K562 (cell line): Measurements from ENCODE around the gene EVA1B. TPM values are rescaled to one million over a fixed set of nuclear protein-coding genes. Genes with fewer than 3 reads are reported as not detected.
A peak's percentile ranks its signal among the peaks of the same experiment; 100 is the strongest.

Experiments
- HNRNPUL1 ChIP-seq: fragments of 200-400 bp; formaldehyde crosslinking; IDR thresholded peaks from 2 replicates; pipeline ENCODE4 v1.6.1; 2017; ENCODE audit warnings: low read length
- SMAD4 ChIP-seq: fragments of 250-450 bp; sonication (Bioruptor Pico); conservative IDR thresholded peaks from 2 replicates; pipeline ENCODE4 v1.8.0; 2021; ENCODE audit warnings: inconsistent platforms, mild to moderate bottlenecking, moderate library complexity
- polyA plus RNA-seq, 8 experiments: library from polyadenylated mRNA; depleted of rRNA in 4 of 8; stranded (reverse) in 5 of 8; unstranded in 3 of 8; fragments of >200 nt; fragmentation: Nextera tagmentation in 2 of 8; fragmentation: Illumina TruSeq in 1 of 8; extraction: Ambion mirVana in 2 of 8; extraction: Trizol in 1 of 8; gene quantifications; 2 replicates each; pipeline versions ENCODE4 v1.2.1 to v1.2.3, GENCODE V29; 2011 to 2014; ENCODE audit warnings: inconsistent platforms in 1 of 8, missing spikeins in 1 of 8
- total RNA-seq, 7 experiments: library from RNA; depleted of rRNA in 6 of 7; stranded (reverse); fragments of >200 nt in 6 of 7; fragmentation: Illumina TruSeq in 2 of 7; extraction: Trizol in 2 of 7; gene quantifications; 2 replicates each; pipeline versions ENCODE4 v1.2.1 to v1.2.3, GENCODE V29; 2011 to 2021; ENCODE audit warnings: low replicate concordance in 1 of 7
- TF ChIP-seq, protein P1 (sequence below): fragments of 200-600 bp; sonication (generic); IDR thresholded peaks from one replicate; pipeline ENCODE4 v1.6.1; 2012; ENCODE audit warnings: mild to moderate bottlenecking, low read depth, low read length, inconsistent platforms
- TF ChIP-seq, protein P2 (sequence below): fragments of 250-450 bp; sonication (Bioruptor Pico); IDR thresholded peaks from 2 replicates; pipeline ENCODE4 v1.8.0; 2021; ENCODE audit warnings: moderate library complexity, mild to moderate bottlenecking, inconsistent platforms
- TF ChIP-seq, protein P3 (sequence below): sonication (generic); IDR thresholded peaks from 2 replicates; pipeline ENCODE4 v1.6.1; 2016

Gene EVA1B
- total and polyA plus RNA-seq, 9 of the 15 experiments (the other 6 are each of a cell fraction or from before 2014, with no cell fraction given), result 0.08 to 65.7 (median 2.4) TPM

DNA sequence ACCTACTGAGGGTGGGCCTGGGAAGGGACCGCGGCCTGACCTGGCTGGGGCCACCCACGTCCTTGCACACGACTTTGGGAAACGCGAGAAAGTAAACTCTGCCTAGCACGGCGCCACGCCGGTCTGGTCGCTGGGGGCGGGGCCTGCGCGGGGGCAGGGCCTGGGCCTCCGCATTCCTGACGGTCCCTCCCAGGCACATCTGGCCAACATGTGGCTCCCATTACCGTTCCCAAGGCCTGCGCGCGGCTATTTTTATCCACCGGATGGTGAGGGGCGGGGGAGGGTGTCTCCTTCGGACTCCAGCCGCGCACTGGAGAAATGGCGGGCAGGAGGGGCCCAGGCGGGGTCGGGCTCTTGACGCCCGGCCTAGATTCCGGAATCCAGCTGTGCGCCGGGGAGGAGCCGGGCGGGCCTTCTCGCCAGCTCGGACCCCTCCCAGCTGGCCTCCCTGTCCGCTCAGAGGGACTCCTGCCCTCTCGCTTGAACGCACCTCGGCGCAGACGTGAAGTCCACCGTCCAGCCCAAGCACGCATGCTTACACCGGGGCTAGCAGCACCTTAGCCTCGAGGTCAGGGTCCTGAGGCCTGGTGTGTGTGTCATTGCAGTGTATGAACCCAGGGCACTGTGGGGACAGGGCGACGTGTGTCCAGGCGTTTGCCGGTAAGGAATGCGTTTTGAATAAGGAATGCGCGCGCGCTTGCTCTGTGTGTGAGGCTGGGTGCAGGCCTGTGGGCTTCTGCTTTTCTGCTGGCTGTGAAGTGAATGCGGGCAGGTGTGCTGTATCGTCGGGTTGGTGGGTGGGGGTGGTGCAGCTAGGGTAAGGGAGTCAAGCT lies 2.1 kb downstream of the EVA1B start (continued):
- TF ChIP-seq, protein P1, sequence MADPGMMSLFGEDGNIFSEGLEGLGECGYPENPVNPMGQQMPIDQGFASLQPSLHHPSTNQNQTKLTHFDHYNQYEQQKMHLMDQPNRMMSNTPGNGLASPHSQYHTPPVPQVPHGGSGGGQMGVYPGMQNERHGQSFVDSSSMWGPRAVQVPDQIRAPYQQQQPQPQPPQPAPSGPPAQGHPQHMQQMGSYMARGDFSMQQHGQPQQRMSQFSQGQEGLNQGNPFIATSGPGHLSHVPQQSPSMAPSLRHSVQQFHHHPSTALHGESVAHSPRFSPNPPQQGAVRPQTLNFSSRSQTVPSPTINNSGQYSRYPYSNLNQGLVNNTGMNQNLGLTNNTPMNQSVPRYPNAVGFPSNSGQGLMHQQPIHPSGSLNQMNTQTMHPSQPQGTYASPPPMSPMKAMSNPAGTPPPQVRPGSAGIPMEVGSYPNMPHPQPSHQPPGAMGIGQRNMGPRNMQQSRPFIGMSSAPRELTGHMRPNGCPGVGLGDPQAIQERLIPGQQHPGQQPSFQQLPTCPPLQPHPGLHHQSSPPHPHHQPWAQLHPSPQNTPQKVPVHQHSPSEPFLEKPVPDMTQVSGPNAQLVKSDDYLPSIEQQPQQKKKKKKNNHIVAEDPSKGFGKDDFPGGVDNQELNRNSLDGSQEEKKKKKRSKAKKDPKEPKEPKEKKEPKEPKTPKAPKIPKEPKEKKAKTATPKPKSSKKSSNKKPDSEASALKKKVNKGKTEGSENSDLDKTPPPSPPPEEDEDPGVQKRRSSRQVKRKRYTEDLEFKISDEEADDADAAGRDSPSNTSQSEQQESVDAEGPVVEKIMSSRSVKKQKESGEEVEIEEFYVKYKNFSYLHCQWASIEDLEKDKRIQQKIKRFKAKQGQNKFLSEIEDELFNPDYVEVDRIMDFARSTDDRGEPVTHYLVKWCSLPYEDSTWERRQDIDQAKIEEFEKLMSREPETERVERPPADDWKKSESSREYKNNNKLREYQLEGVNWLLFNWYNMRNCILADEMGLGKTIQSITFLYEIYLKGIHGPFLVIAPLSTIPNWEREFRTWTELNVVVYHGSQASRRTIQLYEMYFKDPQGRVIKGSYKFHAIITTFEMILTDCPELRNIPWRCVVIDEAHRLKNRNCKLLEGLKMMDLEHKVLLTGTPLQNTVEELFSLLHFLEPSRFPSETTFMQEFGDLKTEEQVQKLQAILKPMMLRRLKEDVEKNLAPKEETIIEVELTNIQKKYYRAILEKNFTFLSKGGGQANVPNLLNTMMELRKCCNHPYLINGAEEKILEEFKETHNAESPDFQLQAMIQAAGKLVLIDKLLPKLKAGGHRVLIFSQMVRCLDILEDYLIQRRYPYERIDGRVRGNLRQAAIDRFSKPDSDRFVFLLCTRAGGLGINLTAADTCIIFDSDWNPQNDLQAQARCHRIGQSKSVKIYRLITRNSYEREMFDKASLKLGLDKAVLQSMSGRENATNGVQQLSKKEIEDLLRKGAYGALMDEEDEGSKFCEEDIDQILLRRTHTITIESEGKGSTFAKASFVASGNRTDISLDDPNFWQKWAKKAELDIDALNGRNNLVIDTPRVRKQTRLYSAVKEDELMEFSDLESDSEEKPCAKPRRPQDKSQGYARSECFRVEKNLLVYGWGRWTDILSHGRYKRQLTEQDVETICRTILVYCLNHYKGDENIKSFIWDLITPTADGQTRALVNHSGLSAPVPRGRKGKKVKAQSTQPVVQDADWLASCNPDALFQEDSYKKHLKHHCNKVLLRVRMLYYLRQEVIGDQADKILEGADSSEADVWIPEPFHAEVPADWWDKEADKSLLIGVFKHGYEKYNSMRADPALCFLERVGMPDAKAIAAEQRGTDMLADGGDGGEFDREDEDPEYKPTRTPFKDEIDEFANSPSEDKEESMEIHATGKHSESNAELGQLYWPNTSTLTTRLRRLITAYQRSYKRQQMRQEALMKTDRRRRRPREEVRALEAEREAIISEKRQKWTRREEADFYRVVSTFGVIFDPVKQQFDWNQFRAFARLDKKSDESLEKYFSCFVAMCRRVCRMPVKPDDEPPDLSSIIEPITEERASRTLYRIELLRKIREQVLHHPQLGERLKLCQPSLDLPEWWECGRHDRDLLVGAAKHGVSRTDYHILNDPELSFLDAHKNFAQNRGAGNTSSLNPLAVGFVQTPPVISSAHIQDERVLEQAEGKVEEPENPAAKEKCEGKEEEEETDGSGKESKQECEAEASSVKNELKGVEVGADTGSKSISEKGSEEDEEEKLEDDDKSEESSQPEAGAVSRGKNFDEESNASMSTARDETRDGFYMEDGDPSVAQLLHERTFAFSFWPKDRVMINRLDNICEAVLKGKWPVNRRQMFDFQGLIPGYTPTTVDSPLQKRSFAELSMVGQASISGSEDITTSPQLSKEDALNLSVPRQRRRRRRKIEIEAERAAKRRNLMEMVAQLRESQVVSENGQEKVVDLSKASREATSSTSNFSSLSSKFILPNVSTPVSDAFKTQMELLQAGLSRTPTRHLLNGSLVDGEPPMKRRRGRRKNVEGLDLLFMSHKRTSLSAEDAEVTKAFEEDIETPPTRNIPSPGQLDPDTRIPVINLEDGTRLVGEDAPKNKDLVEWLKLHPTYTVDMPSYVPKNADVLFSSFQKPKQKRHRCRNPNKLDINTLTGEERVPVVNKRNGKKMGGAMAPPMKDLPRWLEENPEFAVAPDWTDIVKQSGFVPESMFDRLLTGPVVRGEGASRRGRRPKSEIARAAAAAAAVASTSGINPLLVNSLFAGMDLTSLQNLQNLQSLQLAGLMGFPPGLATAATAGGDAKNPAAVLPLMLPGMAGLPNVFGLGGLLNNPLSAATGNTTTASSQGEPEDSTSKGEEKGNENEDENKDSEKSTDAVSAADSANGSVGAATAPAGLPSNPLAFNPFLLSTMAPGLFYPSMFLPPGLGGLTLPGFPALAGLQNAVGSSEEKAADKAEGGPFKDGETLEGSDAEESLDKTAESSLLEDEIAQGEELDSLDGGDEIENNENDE, result no peak
- TF ChIP-seq, protein P2, sequence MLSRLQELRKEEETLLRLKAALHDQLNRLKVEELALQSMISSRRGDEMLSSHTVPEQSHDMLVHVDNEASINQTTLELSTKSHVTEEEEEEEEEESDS (CRISPR knock-in tag), result no peak
- TF ChIP-seq SMAD4, result peak; percentile 97
- TF ChIP-seq, protein P3, sequence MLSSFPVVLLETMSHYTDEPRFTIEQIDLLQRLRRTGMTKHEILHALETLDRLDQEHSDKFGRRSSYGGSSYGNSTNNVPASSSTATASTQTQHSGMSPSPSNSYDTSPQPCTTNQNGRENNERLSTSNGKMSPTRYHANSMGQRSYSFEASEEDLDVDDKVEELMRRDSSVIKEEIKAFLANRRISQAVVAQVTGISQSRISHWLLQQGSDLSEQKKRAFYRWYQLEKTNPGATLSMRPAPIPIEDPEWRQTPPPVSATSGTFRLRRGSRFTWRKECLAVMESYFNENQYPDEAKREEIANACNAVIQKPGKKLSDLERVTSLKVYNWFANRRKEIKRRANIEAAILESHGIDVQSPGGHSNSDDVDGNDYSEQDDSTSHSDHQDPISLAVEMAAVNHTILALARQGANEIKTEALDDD, result no peak
- TF ChIP-seq HNRNPUL1, result no peak
